Right lobe of liver (tissue), 4 donors: Measurements from ENCODE around the gene ZMYM4.

Source experiments
- POLR2A ChIP-seq: fragments of 450-650 bp; IDR thresholded peaks from one replicate; pipeline ENCODE4 v1.6.1; 2017; ENCODE audit warnings: antibody characterized with exemption, mild to moderate bottlenecking
- TF ChIP-seq, protein P1 (sequence below), 4 donors: fragments of 200-600 bp in 3 of 4; fragments of 450-650 bp in 1 of 4; IDR thresholded peaks; one replicate each; pipeline versions ENCODE4 v1.5.1 to v1.8.0; 2016 to 2022; ENCODE audit warnings: antibody characterized with exemption in 4 of 4, mild to moderate bottlenecking in 2 of 4
- donor health status: DM: no; HTN: no; CAD: no.
- donor health status: DM: no; HTN: no; CAD: no.
- donor health status: DM: no; HTN: yes; CAD: no.

DNA sequence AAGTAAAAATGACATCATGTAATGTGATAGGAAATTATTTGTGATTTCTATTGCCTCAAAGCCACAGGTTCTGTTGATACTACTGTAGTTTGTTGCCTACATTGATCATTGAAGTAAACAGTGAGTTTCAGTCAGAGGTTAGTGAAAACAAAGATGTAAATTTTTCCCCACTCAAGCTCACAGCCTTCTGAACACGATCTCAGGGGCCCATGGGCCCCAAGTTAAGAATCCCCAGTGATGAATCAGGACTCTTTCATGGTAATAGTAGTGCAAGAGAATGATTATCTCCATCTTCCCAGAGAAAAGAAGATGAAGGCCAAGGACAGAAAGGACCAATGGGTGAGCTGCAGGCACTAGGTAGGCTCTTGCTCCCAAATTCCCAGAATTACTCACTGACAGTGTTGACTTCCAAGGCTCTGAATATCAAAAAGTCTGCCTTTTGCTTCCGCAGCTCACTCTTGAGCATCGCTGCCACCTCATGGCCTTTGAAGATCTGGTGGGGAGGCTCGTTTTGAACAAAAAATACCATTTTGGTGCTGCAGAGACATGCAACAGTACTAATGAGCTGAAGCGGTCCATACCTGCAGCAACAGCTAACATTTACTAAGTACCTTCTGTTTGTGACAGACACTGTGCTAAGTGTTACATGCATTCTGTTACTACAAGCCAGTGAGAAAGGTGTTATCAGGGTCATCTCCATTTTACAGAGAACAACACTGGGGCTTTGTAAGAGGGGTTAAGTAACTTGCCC lies 175.4 kb downstream of the ZMYM4 start:
- TF ChIP-seq, protein P1, sequence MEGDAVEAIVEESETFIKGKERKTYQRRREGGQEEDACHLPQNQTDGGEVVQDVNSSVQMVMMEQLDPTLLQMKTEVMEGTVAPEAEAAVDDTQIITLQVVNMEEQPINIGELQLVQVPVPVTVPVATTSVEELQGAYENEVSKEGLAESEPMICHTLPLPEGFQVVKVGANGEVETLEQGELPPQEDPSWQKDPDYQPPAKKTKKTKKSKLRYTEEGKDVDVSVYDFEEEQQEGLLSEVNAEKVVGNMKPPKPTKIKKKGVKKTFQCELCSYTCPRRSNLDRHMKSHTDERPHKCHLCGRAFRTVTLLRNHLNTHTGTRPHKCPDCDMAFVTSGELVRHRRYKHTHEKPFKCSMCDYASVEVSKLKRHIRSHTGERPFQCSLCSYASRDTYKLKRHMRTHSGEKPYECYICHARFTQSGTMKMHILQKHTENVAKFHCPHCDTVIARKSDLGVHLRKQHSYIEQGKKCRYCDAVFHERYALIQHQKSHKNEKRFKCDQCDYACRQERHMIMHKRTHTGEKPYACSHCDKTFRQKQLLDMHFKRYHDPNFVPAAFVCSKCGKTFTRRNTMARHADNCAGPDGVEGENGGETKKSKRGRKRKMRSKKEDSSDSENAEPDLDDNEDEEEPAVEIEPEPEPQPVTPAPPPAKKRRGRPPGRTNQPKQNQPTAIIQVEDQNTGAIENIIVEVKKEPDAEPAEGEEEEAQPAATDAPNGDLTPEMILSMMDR (IDR thresholded peaks at IDR 0.05) = no peak
- no peak for TF ChIP-seq POLR2A
